GM21447 (cell line): ENCODE data around the gene CMTM1.
"Not testable (repeated sequence)": the region's sequence is repeated elsewhere in the genome, so short reads cannot be mapped to it uniquely, and the experiment has no call there.

ENCODE experiments used
- ATAC-seq: cut with Tn5 transposase; IDR thresholded peaks from one replicate; pipeline ENCODE4 v1.9.1; 2021; ENCODE audit not compliant: unreplicated experiment

The CMTM1 gene

GRCh38 chr16:66561381-66562080 lies 4.7 kb upstream of the CMTM1 start:
- no peak for ATAC-seq

GRCh38 chr16:66562409-66562808 lies 3.8 kb upstream of the CMTM1 start:
- ATAC-seq, result no peak

GRCh38 chr16:66562986-66563385 lies 3.3 kb upstream of the CMTM1 start:
- no peak for ATAC-seq

GRCh38 chr16:66563574-66564334 lies 2.5 kb upstream of the CMTM1 start:
- no peak for ATAC-seq

- ATAC-seq, result not testable (repeated sequence)
Measured at GRCh38 chr16:66567270-66567669, 1.0 kb downstream of the CMTM1 start.

GRCh38 chr16:66568355-66568754 lies 2.1 kb downstream of the CMTM1 start:
- ATAC-seq, result no peak

GRCh38 chr16:66569131-66569530 lies 2.9 kb downstream of the CMTM1 start:
- no peak for ATAC-seq

- ATAC-seq, result no peak
Measured at GRCh38 chr16:66569827-66570405, 3.7 kb downstream of the CMTM1 start.

- ATAC-seq, result no peak
Measured at GRCh38 chr16:66572356-66572755, 6.1 kb downstream of the CMTM1 start.

GRCh38 chr16:66574081-66574480 lies 7.8 kb downstream of the CMTM1 start:
- no peak for ATAC-seq

GRCh38 chr16:66574531-66574930 lies 8.3 kb downstream of the CMTM1 start:
- no peak for ATAC-seq

- ATAC-seq, result no peak
Measured at GRCh38 chr16:66575060-66575459, 8.8 kb downstream of the CMTM1 start.

- no peak for ATAC-seq
Measured at GRCh38 chr16:66576296-66576695, 10.1 kb downstream of the CMTM1 start.

GRCh38 chr16:66578651-66579531 lies 12.7 kb downstream of the CMTM1 start, which contains the start of gene CMTM2:
Gene CMTM2 (plus strand): TSS chr16:66579463. CDS start chr16:66579608, 145 bp downstream.
- no peak for ATAC-seq

GRCh38 chr16:66580605-66581209 lies 14.5 kb downstream of the CMTM1 start:
- no peak for ATAC-seq

- ATAC-seq, result no peak
Measured at GRCh38 chr16:66581246-66581952, 15.2 kb downstream of the CMTM1 start.

GRCh38 chr16:66585481-66586239 lies 19.4 kb downstream of the CMTM1 start:
- no peak for ATAC-seq

GRCh38 chr16:66587881-66588600 lies 21.8 kb downstream of the CMTM1 start:
- ATAC-seq, result no peak
